Endothelial cell of hepatic sinusoid (primary cell): ENCODE data around the gene YWHAH.

Experiments
- in situ Hi-C: cut with HindIII; loops from 2 replicates; pipeline ENCODE4 v1.10.0; 2017; ENCODE audit warnings: low sequenced_read_pairs

YWHAH gene

DNA sequence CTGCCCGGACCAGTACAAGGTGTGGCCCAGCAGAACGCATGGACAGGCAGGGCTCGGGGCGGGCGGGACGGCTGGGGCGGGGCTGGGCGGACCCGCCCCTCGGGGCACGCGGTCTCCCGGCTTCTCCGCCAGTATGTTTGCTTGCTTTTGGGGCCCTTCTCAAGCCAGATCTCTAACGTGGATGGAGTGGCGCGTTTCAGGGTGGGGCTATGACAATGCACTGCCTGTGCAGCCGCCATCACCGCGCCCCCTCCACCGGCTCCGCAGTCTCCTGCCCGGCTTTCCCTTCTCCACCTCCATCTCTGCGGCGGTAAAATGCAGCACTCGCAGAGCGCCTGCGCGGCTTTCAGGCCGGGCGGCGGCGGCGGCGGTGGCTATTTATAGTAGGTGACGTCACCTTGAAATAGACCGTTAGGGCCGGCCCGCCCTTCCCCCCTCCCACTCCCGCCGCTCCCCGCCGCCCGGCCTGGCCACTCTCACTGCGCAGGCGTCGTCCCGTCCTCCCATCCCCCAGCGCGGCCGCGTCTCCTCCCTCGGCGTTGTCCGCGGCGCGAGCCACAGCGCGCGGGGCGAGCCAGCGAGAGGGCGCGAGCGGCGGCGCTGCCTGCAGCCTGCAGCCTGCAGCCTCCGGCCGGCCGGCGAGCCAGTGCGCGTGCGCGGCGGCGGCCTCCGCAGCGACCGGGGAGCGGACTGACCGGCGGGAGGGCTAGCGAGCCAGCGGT lies at the start of gene YWHAH:
TSS of gene YWHAH (plus strand) at position 558 of the 722 bp plus-strand sequence. CDS start 199 bp downstream, outside the sequence.
- in situ Hi-C loops: no loop called here

DNA sequence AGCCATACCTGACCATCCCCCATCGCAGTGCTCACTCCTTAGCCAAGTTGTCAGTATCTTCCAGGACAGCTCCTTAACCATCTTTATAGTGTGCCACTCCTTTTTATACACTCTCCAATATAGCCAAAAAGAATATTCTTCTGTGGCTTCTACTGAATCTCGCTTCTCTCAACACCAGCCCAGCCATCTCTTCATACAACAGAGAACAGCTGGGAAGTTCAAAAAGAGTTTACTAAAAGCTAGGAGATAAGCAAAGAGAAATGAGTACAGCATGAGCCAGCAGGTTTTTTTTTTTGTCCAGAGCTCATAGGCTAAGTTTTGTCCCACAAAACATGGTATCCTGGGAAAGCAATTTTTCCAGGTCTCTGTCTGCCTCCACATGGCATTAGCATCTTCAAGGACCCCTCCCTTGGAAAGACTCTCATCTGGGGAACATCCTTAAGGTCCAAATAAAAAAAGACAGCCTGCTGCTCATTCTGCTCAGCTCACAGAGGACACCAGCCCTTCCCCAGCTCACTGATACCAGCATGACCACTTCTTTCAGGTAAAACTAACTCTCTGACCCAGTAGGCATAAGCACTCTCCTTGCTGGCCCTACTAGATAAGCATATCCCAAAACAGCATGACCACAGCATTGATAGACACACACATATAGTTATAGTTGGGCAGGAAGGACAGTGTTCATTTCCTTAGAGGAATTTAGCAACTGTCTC lies 48.8 kb upstream of the YWHAH start:
- in situ Hi-C loops: loop anchor here (10.0 kb wide), 1 partner anchor 61 kb away; no protein-coding TSS in a partner anchor

DNA sequence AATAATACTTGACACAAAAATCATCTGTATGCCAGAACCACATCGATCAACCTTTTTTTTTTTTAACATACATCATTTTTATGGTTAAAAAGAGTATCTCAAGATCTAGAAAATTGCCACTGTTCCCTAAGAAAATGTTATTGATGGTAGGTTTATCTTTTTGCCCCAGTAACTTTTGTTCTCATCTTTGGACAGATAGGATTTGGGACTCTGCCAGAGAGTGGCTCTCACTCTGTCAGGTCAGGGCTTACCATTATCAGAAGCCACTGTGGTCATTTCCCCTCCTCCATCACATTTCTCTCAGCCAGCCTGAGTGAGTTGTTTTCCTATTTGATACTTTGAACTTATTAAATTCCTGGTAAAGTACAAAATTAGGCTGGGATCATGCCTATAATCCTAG lies 47.9 kb upstream of the YWHAH start:
- in situ Hi-C loops: loop anchor here (10.0 kb wide), 1 partner anchor 62 kb away; no protein-coding TSS in a partner anchor

DNA sequence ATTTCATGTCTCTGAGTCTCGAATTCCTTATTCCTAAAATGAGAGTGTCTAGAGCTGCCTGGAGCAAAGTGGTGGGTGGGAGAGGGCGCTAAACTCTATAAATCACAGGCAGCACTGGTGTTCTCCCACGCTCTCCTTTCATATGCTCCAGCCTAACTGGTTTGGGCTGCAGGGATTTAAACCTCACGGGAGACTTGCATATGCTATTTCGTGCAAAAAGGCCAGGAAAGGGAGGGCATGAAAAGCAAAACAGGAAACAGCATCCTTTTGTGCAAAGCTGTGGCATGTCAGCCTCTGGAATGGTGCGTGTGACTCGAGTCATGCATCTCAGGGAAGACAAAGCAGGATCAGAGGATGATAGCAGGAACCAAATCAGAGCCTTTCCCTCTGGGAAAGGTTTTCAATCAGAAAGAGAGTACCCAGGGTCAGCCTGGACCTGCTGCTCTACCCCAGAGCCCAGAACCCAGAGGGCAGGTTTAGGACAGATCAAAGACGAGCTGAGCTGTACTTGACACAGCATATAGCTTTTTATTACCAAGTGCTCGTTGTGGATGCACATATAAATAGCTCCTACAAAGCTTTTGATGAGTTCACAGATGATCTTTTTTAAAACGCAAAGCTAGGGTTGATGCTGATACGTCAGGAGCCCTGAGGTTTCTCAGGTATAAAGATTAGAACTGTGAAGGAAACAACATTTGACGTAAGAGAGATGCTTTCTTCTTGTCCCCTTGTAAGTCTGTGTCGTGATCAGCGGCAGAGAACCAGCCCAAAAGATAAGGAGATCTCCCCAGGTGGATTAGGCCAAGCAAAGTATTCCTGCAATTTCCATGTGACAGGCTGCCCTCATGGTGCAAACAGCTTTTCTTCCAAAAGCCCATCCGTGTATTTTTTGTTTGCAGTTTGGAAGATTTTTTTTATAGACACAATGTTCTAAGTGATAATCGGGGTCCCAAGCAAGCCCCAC lies 46.2 kb upstream of the YWHAH start:
- in situ Hi-C loops: loop anchor here (10.0 kb wide), 1 partner anchor 63 kb away; no protein-coding TSS in a partner anchor

DNA sequence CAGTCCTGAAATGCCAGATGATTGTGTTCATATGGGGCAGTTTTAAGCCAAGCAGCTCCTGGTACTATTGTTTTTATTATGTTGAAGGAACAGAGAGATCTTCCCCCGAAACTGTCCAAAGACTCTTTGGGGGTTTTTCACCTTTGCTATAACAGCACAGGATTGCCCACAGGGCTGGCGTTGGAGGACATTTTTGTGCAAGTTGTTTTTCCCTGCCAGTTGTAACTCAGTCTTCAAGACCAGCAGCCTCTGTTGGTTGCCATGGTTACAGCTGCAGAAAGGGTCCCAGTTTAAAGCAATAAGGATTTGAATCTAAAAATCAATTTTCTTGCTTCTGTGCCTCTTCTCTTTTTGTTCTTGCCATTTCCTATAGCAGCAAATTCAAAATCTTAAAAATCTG lies 45.4 kb upstream of the YWHAH start:
- in situ Hi-C loops: loop anchor here (10.0 kb wide), 1 partner anchor 64 kb away; no protein-coding TSS in a partner anchor

DNA sequence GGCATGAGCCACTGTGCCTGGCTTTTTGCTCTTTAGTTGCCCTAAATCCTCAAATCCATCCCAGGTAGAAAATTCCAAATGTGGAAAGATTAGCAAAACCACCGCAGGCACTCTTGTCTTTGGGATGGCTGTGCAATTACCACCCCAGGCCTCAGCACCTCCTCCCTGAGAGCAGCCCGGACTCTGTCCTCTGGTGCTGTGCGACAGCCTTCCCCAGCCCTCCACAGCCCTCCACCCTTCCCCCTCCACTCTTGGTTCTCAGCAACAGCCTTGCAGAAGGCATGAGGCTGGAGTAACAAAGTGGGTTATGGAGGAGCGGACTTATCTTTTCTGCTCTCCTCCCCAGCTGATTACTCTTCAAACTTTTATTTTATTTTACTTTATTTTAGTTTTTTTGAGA lies 44.7 kb upstream of the YWHAH start:
- in situ Hi-C loops: loop anchor here (10.0 kb wide), 1 partner anchor 65 kb away; no protein-coding TSS in a partner anchor

DNA sequence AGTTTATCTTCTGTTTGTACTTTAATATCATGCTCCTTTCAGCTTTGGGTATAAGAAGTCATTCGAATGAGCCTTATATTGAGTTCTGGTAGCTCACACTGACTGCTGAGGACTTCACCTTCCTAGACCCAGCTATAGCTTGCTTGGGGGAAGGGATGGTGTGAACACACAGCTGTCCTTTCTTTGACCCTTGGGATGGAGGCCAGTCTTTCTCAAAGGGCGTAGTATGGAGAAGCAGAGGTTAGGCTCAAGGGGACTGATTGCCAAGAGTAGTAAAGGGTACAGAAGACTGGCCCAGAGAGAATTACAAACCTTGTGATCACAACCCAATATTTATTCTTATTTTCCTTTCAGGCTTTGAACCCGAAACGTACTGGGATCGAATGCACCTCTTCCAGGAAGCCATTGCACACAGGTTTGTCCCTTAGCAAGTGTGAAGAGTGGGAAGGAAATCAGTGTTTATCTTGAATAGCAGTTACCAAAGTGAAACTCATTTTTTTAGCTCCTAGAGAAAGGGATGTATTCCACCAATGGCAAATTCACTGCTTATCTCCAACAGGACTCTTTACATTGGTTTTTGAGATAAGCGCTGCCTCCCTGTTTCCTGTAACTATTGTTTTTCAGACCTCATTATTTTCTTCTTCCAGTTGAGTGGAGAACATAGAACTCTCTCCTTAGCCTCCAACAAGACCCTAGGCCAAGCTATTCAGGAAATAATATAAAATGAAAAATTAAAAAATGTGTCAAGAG lies 42.8 kb upstream of the YWHAH start:
- in situ Hi-C loops: no loop called here

DNA sequence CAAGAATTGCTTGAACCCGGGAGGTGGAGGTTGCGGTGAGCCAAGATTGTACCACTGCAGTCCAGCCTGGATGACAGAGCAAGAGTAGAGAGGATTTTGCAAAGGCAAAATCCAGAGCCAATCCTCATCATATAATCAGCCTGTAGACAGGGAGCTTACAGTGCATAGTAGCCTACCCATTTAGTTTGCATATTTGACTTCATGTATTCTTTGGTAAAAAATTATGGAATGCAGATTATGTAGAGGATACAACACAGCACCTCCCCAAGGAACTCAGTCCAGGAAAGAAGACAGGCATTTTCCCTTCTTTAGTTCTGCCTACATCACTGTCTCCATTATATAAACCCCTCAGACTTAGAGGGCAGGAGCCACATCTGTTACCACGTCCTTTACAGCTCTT lies 39.7 kb upstream of the YWHAH start:
- in situ Hi-C loops: no loop called here

DNA sequence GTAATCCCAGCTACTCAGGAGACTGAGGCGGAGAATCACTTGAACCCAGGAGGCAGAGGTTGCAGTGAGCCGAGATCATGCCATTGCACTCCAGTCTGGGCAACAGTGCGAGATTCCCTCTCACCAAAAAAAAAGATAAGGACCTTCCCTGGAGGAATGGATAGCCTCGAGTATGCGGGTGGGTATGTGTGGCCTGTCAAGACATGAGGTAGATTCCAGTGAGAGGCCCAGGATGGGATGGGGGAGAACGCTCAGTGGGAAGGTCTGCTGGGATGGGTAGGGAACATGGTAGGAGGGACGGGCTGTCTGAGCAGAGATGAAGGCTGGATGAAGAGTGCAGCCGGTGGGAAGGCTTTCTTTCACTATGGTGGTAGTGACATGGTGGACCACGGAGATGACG lies 39.0 kb upstream of the YWHAH start:
- in situ Hi-C loops: no loop called here

DNA sequence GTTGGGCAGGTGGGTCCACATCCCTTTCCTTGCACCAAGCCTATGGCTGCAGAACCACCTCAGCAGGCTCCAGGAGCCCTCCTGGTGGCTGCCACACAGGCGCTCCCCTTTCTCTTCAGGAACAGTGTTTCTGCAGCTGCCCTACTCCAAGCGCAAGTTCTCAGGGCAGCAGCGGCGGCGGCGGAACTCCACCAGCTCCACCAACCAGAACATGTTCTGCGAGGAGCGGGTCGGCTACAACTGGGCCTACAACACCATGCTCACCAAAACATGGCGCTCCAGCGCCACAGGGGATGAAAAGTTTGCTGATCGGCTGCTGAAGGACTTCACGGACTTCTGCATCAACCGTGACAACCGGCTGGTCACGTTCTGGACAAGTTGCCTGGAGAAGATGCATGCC lies 38.2 kb upstream of the YWHAH start:
- in situ Hi-C loops: no loop called here

DNA sequence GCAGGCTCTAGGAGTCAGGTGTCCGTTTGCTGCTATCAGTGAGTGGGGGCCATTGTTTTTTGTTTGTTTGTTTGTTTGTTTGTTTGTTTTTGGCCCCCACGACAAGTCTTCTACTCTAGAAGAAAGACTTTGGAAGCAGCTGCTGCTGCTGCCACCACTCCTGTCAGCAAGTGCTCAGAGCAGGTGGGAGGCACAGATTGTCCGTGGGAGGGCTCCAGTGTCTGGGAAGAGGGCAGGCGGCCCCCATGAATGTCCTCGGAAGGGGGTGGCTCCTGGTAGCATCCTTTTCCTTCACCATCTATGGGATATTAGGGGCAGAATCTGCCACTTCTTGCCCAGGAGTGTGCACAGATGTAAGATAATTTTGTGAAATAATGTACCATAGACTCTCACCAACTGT lies 37.8 kb upstream of the YWHAH start:
- in situ Hi-C loops: no loop called here

DNA sequence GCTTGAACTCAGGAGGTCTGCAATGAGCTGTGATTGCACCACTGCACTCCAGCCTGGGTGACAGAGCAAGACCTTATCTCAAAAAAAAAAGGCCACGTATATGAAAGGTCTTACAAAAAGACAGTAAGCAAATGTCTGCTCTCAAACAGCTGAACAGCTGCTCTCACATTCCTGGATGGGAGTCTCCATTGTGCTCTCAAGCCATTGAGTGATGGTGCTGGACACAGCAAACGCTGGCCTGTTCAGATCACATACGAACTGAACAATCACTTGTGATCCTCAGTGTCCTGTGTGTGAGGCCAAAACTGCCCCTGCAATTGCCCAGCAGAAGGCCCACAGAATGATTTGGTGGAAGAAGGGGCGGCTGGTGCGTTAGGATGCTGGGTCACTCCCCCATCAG lies 34.4 kb upstream of the YWHAH start:
- in situ Hi-C loops: no loop called here

DNA sequence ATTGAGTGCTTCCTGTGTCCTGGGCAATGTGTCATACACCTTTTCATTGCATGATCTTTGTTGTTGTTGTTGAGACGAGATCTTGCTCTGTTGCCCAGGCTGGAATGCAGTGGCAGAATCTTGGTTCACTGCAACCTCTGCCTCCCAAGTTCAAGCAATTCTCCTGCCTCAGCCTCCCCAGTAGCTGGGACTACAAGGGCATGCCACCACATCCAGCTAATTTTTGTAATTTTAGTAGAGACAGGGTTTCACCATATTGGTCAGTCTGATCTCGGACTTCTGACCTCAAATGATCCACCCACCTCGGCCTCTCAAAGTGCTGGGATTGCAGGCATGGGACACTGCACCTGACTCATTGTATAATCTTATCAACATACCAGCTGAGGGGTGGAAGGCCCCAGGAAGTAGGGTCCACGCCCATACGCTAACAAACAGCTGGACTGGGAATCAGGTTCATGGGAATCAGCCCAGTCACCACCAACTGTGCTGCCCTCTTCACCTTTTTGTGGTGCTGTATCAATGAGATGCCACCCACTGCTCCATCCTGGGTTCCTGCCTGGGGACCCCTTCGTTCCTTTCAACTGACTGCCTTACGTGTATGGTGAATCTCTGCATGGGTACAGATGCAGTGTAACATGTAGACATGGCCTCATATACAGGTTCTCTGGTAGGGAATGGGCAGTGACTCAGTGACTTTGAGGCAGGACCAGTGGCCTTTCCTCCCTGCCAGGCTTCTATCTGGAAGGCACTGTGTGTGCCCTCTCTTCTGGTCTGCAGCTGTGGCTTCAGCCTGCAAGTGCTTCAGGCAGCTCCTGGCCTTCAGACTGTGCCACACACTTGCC lies 32.5 kb upstream of the YWHAH start:
- in situ Hi-C loops: no loop called here

DNA sequence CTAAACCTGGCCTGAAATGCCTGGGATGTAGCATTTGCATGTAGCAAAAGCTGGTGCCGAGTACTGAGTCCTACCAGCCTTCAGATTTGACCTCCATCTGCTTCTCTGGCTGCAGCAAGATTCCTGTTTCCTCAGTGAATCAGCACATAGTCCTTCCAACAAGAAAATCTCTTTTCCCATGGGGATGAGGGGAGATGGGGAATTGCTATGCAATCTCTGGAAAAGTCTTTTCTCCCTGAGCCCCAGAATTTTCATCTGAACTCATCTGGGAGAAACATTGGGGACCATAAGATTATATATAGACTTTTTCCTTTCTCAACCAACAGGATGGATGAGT lies 32.0 kb upstream of the YWHAH start:
- in situ Hi-C loops: no loop called here

DNA sequence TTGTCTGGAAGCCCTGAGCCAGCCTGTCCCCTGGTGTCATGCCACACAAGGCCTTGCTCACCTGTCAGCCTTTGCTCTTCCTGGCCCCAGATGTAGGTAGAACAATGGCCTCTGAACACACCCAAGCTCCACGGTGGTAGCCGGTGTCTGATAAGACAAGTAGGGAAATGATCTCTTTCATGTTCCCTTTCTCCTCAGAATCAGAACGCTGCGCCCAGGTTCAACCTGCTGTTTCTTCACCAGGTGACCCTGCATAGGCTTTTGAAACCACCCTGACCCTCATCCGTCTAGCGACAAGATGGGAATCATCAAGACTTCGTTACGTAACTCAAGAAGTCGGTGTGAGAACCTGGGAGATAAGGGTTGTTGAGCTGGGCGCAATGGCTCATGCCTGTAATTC lies 28.7 kb upstream of the YWHAH start:
- in situ Hi-C loops: no loop called here

DNA sequence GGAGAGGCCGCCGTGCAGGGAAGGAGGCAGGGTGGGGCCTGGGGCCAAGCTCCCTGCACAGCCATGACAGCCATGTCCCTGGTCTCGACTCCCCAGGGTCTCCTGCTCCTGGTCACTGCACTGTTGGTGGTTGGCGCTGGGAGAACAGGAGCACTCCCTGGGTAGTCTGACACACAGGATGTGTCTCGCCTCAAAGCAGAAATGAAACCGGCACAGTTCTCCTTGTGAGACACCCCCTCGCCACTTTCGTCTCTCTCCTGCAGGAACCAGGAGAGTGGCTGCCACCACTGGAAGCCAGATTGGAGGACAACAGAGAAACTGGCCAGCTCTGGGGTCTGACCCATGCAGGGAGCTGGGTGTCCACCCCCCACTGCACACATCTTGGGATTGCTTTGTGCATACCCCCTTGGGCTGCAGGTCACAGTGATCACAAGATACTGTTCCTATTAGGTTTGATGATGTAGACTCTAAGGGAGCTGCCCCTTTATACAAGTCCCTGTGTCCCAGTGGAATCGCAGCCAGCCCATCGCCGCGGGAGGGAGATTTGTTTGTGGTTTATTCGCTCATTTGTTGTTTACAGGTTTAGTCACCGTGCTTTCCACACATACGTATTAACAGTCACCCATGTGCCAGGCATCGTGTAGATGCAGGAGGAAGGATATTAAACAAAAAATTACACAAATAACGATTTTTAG lies 27.0 kb upstream of the YWHAH start:
- in situ Hi-C loops: no loop called here

DNA sequence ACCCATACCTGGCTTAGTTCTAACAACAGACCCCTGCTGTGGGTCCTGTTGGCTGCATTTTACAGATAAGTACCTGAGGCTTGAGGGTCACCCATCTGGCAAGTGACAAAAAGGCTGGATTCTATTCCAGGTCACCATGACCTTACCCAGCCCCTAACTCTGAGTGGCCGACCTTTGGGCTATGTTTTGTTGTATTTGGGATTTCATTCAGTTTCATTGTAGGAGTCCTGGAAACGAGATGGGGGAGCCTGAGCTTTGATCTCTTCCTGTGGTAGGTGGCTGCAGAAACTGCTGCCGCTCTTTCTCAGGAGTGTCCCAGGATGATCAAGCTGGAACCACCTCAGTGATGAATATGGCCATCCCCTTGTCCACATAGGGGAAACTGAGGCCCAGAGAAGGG lies 24.6 kb upstream of the YWHAH start:
- in situ Hi-C loops: no loop called here

DNA sequence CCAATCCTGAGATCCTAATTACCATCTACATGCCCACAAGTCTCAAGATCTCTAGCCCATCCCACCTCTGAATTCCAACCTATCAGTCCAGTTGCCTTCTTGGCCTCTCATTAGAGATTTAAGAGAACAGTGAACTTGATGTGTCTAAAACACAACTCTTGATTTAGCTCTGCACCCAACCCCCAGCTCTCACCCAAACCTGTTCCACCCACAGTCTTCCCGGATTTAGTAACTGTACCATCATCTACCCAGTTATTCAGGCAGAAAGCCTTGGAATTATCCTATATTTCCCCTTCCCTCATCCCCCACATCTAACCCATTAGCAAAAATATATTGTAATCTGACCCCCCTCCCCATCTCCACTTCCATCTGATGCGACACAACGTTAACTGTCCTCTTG lies 24.0 kb upstream of the YWHAH start:
- in situ Hi-C loops: no loop called here

DNA sequence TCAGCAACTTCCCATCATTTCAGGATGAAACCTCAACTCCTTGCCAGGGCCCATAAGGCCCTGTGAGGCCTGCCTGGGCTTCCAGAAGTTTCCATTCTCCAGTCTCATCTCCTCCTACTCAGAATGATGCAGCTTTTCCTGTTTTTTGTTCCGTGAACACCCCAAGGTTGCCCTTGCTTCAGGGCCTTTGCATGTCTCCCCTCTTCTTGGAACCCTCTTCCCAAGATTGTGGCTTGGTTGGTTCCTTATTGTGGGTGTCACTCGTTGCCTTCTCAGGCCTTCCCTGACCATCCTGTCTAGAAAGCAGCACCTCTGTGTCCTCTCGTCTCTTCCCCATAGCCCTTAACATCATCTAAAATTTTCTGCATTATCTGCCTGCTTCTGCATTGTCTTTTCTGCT lies 23.2 kb upstream of the YWHAH start:
- in situ Hi-C loops: no loop called here
